Vagina (tissue), 2 donors: ENCODE measurements around the gene PJA2. TPM values are rescaled to one million over a fixed set of nuclear protein-coding genes. Genes with fewer than 3 reads are reported as not detected.
"Not testable (repeated sequence)": the region's sequence is repeated elsewhere in the genome, so short reads cannot be mapped to it uniquely, and the experiment has no call there.

Experiments used
- DNase-seq, 2 donors: peaks; one replicate each; pipeline ENCODE4 v3.0.0-alpha.2; 2017; ENCODE audit errors: extremely low spot score in 2 of 2
- H3K27ac ChIP-seq: fragments of 200-600 bp; sonication (generic); one replicate; pipeline ENCODE4 v1.5.1; 2019
- H3K27me3 ChIP-seq: fragments of 200-600 bp; sonication (generic); one replicate; pipeline ENCODE4 v1.5.1; 2019
- H3K36me3 ChIP-seq, 2 donors: fragments of 200-600 bp; sonication (generic); one replicate each; pipeline ENCODE4 v1.5.1; 2017 to 2019
- H3K4me1 ChIP-seq: fragments of 200-600 bp; sonication (generic); one replicate; pipeline ENCODE4 v1.5.1; 2019
- H3K4me3 ChIP-seq, 2 donors: fragments of 200-600 bp; sonication (generic); 1 replicate in 1 of 2; 2 replicates in 1 of 2; pipeline ENCODE4 v1.5.1; 2016 to 2019
- H3K9me3 ChIP-seq: fragments of 200-600 bp; sonication (generic); one replicate; pipeline ENCODE4 v1.5.1; 2019
- POLR2A ChIP-seq, 2 donors: fragments of 450-650 bp; IDR thresholded peaks; one replicate each; pipeline ENCODE4 v1.6.1; 2017; ENCODE audit warnings: antibody characterized with exemption in 2 of 2, mild to moderate bottlenecking in 2 of 2, moderate library complexity in 2 of 2
- POLR2AphosphoS5 ChIP-seq, 2 donors: sonication (generic); formaldehyde crosslinking; IDR thresholded peaks; one replicate each; pipeline ENCODE4 v1.9.0; 2017; ENCODE audit warnings: antibody characterized with exemption in 2 of 2, mild to moderate bottlenecking in 2 of 2, low read depth in 1 of 2; ENCODE audit not compliant: insufficient read depth in 1 of 2
- intact Hi-C: fragments of 100-400 bp; cut with DNase I; formaldehyde crosslinking; loops from one replicate; pipeline ENCODE4 v1.15.1; 2023
- total RNA-seq: library from RNA; depleted of rRNA; stranded (reverse); fragments of >200 nt; gene quantifications from one replicate; pipeline ENCODE4 v1.2.3, GENCODE V29; 2016
- TF ChIP-seq, protein P1 (sequence below), 3 experiments: fragments of 450-650 bp in 2 of 3; fragments of 200-600 bp in 1 of 3; sonication (generic) in 1 of 3; IDR thresholded peaks; one replicate each; pipeline ENCODE4 v1.5.1; 2017 to 2019; ENCODE audit warnings: antibody characterized with exemption in 3 of 3, mild to moderate bottlenecking in 2 of 3, moderate library complexity in 2 of 3

The PJA2 gene
- total RNA-seq, 1 donor from 2014 or later: 76.1 TPM

DNA sequence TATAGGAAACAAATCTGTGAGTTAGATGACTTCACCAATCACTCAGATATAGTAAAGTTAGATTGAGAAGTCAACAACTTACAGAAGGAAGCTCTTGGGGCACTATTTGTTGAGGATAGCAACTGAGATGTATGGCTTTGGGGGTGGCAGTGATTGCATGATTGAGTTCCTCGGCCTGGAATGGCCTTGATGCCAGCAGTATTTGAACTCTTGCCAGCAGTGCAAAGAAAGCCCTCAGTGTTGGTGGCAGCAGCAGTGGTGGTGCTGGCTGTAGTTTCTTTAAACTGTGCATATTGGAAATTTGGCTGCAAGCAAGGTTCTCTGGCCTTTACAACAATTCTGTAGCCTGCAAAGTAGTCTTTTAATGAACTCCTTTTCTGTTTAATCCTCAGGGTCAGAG lies 41.4 kb upstream of the PJA2 start:
- no peak for DNase-seq
- Histone ChIP-seq H3K27ac (no peak overlapping the region), H3K9me3 (no peaks in the 10 kb centered on the region), H3K4me3 (no peak overlapping the region), H3K27me3 (no peaks in the 10 kb centered on the region), H3K36me3 (no peaks in the 10 kb centered on the region), H3K4me1 (peaks cover 13% of the 10 kb centered on the region)
- intact Hi-C loops: no loop called here
- TF ChIP-seq POLR2A (IDR thresholded peaks at IDR 0.05) (no peak), POLR2AphosphoS5 (IDR thresholded peaks at IDR 0.05; ENCODE audit: insufficient read depth in 1 of 2, low read depth in 1 of 2) (no peak)
- TF ChIP-seq, protein P1, sequence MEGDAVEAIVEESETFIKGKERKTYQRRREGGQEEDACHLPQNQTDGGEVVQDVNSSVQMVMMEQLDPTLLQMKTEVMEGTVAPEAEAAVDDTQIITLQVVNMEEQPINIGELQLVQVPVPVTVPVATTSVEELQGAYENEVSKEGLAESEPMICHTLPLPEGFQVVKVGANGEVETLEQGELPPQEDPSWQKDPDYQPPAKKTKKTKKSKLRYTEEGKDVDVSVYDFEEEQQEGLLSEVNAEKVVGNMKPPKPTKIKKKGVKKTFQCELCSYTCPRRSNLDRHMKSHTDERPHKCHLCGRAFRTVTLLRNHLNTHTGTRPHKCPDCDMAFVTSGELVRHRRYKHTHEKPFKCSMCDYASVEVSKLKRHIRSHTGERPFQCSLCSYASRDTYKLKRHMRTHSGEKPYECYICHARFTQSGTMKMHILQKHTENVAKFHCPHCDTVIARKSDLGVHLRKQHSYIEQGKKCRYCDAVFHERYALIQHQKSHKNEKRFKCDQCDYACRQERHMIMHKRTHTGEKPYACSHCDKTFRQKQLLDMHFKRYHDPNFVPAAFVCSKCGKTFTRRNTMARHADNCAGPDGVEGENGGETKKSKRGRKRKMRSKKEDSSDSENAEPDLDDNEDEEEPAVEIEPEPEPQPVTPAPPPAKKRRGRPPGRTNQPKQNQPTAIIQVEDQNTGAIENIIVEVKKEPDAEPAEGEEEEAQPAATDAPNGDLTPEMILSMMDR (IDR thresholded peaks at IDR 0.05): no peak

DNA sequence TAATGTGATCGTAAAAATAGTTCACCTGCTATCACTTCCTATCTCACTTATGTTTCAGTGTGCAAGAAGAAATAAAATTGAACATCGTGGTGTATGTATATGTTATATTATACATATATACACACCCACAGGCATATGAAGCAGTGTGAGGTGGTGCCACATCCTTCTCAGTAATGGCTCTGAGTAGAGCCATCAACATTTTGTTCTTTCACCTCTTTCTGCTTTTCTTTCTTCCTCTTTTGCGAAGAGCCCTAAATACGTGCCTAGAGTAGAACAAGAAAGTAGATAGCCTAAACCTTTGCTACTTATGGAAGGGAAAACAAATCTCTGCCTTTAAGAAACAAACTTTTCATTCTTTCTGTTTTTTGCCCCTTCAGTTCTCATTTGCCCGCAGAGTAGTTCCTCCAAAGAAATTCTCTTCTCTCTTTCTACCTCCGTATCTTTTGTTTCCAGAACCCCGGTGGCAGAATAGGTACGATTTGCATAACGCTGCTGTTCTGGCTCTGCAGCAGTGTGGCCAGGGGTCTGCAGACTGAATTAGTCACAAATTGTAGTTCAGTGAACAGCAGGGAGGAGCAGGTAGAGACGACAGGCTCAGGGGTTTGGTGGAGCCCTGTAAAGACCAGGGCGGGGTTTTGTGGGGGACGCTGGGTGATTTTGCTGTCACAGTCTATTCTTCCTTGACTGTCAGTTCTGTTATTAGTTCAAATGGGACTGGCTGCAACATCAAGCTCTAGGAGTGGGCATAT lies 40.5 kb upstream of the PJA2 start:
- no peak for TF ChIP-seq POLR2A (IDR thresholded peaks at IDR 0.05)
- TF ChIP-seq, protein P1 (IDR thresholded peaks at IDR 0.05): no peak
- TF ChIP-seq POLR2AphosphoS5 (IDR thresholded peaks at IDR 0.05; ENCODE audit: insufficient read depth in 1 of 2, low read depth in 1 of 2): no peak
- intact Hi-C loops: no loop called here
- no peaks in the 10 kb centered on the region for H3K27me3 ChIP-seq

DNA sequence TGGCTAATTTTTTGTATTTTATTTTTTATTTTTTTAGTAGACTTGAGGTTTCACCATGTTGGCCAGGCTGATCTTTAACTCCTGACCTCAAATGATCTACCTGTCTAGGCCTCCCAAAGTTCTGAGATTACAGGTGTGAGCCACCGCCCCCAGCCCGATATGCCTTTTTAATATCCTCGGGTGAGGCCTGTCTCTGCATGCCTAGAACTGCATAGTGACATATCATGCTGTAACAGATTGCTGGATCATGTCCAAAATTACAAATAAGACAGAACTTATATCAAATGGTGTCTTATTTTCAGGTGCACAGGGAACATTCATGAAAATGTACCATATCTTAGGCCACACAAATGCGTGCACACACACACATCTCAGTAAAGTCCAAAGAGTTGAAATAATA lies 39.1 kb upstream of the PJA2 start:
- TF ChIP-seq POLR2AphosphoS5 (IDR thresholded peaks at IDR 0.05; ENCODE audit: insufficient read depth in 1 of 2, low read depth in 1 of 2): no peak
- no peak overlapping the region for H3K27ac ChIP-seq
- intact Hi-C loops: no loop called here
- no peaks in the 10 kb centered on the region for H3K4me1 ChIP-seq
- no peaks in the 10 kb centered on the region for H3K36me3 ChIP-seq
- no peak overlapping the region for H3K4me3 ChIP-seq
- H3K9me3 ChIP-seq: no peaks in the 10 kb centered on the region
- H3K27me3 ChIP-seq: no peaks in the 10 kb centered on the region
- no peak for DNase-seq

More for the DNA sequence above, 40.5 kb upstream of the PJA2 start:
- no peak overlapping the region for H3K27ac ChIP-seq
- H3K4me3 ChIP-seq: no peak overlapping the region
- H3K9me3 ChIP-seq: no peaks in the 10 kb centered on the region
- H3K36me3 ChIP-seq: no peaks in the 10 kb centered on the region
- no peak for DNase-seq
- peaks cover 11% of the 10 kb centered on the region for H3K4me1 ChIP-seq

DNA sequence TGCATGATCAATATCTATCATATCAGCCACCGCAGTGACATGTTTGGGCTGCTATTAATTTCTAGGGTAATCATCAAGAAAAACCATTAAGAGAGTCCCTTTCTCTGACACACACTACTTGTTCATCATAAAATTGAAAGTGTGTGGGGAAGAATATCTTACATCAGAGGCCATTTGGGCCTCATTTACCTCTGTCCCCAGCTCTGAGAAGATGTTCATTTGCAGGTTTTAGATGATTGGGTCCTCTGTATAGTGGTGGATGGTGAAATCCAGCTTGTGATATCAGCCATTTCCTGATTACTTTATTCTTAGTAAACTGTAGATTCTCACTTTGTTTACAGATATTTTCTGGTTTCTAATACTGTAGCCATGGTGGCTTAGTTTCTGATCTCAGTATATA lies 29.8 kb upstream of the PJA2 start:
- TF ChIP-seq POLR2A (IDR thresholded peaks at IDR 0.05): no peak
- no peak for TF ChIP-seq POLR2AphosphoS5 (IDR thresholded peaks at IDR 0.05; ENCODE audit: insufficient read depth in 1 of 2, low read depth in 1 of 2)
- TF ChIP-seq, protein P1 (IDR thresholded peaks at IDR 0.05): no peak
- Histone ChIP-seq H3K4me3 (no peak overlapping the region), H3K9me3 (no peaks in the 10 kb centered on the region), H3K4me1 (no peaks in the 10 kb centered on the region), H3K27me3 (no peaks in the 10 kb centered on the region), H3K36me3 (no peaks in the 10 kb centered on the region), H3K27ac (no peak overlapping the region)
- no peak for DNase-seq
- intact Hi-C loops: no loop called here

DNA sequence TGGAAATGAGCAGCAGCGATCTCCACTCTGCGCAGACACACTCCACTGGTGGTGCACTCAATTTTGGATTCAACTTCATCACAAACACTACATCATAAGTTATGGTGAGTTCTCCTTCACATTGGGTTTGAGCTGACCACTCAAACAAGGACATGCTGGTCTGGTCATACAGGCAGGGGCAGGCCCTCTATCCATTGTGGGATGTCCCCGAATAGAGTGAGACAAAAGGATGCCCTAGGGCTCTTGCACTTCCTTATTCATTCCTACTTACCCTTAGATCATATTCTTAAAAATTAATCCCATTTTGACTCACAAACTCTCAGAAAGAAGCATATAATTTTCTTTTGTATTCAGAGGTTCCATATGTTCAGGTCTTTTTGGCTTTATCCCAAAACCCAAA lies 16.3 kb upstream of the PJA2 start:
- Histone ChIP-seq H3K9me3 (no peaks in the 10 kb centered on the region), H3K27ac (no peak overlapping the region), H3K4me3 (no peak overlapping the region), H3K4me1 (no peaks in the 10 kb centered on the region), H3K27me3 (no peaks in the 10 kb centered on the region), H3K36me3 (no peaks in the 10 kb centered on the region)
- intact Hi-C loops: no loop called here
- no peak for DNase-seq
- TF ChIP-seq POLR2A (IDR thresholded peaks at IDR 0.05) (no peak), POLR2AphosphoS5 (IDR thresholded peaks at IDR 0.05; ENCODE audit: insufficient read depth in 1 of 2, low read depth in 1 of 2) (no peak)
- TF ChIP-seq, protein P1 (IDR thresholded peaks at IDR 0.05): no peak

DNA sequence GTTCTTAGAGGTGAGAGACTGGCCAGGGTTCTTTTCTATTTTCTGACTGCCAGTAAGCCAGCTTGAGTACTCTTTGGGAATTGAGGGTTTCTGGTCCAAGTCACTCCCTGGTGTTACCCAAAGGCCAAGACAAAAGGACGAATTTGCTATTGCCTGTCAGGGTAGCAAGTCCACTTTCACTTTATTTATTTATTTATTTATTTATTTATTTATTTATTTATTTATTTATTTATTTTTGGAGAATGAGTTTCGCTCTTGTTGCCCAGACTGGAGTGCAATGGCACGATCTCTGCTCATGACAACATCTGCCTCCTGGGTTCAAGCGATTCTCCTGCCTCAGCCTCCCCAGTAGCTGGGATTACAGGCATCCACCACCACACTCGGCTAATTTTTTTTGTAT lies 15.7 kb upstream of the PJA2 start:
- H3K36me3 ChIP-seq, H3K4me3 ChIP-seq, DNase-seq, intact Hi-C loops, H3K9me3 ChIP-seq, H3K27ac ChIP-seq, H3K27me3 ChIP-seq, H3K4me1 ChIP-seq: not testable (repeated sequence)
